GM18519 (cell line): ENCODE measurements around the gene KCNG4.
"Not testable (repeated sequence)": the region's sequence is repeated elsewhere in the genome, so short reads cannot be mapped to it uniquely, and the experiment has no call there.

Experiments used
- ATAC-seq: cut with Tn5 transposase; IDR thresholded peaks from one replicate; pipeline ENCODE4 v1.9.1; 2021; ENCODE audit warnings: mild to moderate bottlenecking, moderate library complexity; ENCODE audit not compliant: unreplicated experiment, low FRiP score

Gene KCNG4

GRCh38 chr16:84237994-84238750 lies 1.6 kb downstream of the KCNG4 start:
- no peak for ATAC-seq

GRCh38 chr16:84236671-84237070 lies 3.1 kb downstream of the KCNG4 start:
- ATAC-seq, result no peak

GRCh38 chr16:84234321-84235241 lies 5.2 kb downstream of the KCNG4 start:
- ATAC-seq, result no peak

GRCh38 chr16:84233748-84234147 lies 6.1 kb downstream of the KCNG4 start:
- no peak for ATAC-seq

- no peak for ATAC-seq
Measured at GRCh38 chr16:84232969-84233368, 6.8 kb downstream of the KCNG4 start.

- ATAC-seq, result no peak
Measured at GRCh38 chr16:84232060-84232459, 7.8 kb downstream of the KCNG4 start.

GRCh38 chr16:84229471-84229870 lies 10.3 kb downstream of the KCNG4 start:
- no peak for ATAC-seq

- no peak for ATAC-seq
Measured at GRCh38 chr16:84228256-84228838, 11.5 kb downstream of the KCNG4 start.

- ATAC-seq, result no peak
Measured at GRCh38 chr16:84227548-84227947, 12.3 kb downstream of the KCNG4 start.

GRCh38 chr16:84226026-84226425 lies 13.8 kb downstream of the KCNG4 start:
- ATAC-seq, result no peak

- ATAC-seq, result no peak
Measured at GRCh38 chr16:84225571-84225970, 14.2 kb downstream of the KCNG4 start.

GRCh38 chr16:84225126-84225525 lies 14.7 kb downstream of the KCNG4 start:
- no peak for ATAC-seq

GRCh38 chr16:84224554-84224953 lies 15.3 kb downstream of the KCNG4 start:
- ATAC-seq, result no peak

GRCh38 chr16:84223456-84223855 lies 16.4 kb downstream of the KCNG4 start:
- ATAC-seq, result no peak

GRCh38 chr16:84220851-84221250 lies 19.0 kb downstream of the KCNG4 start:
- ATAC-seq, result no peak

GRCh38 chr16:84218956-84219355 lies 20.9 kb downstream of the KCNG4 start:
- no peak for ATAC-seq

GRCh38 chr16:84218176-84218823 lies 21.5 kb downstream of the KCNG4 start:
- no peak for ATAC-seq

GRCh38 chr16:84216144-84216543 lies 23.7 kb downstream of the KCNG4 start:
- ATAC-seq, result not testable (repeated sequence)

- no peak for ATAC-seq
Measured at GRCh38 chr16:84215531-84215930, 24.3 kb downstream of the KCNG4 start.

- ATAC-seq, result no peak
Measured at GRCh38 chr16:84214451-84215066, 25.3 kb downstream of the KCNG4 start.
